A549 (cell line): ENCODE results near the gene SEMA3A. TPM values are rescaled to one million over a fixed set of nuclear protein-coding genes. Genes with fewer than 3 reads are reported as not detected.
"Not testable (repeated sequence)": the region's sequence is repeated elsewhere in the genome, so short reads cannot be mapped to it uniquely, and the experiment has no call there.

Source experiments
- ATAC-seq, 2 experiments: fragments of 200-7000 bp in 1 of 2; fragments of >200 bp in 1 of 2; cut with Nextera tagmentation in 1 of 2; cut with Tn5 transposase in 1 of 2; 3 replicates each; pipeline versions ENCODE4 v1.8.0 to v1.9.1; 2018 to 2020; ENCODE audit warnings: mild to moderate bottlenecking in 1 of 2, moderate library complexity in 1 of 2
- CTCF ChIA-PET: fragments of 300-600 bp; sonication (Branson Sonifier 250); formaldehyde crosslinking; extraction: SDS; loops from one replicate; lab custom pipeline; 2021; ENCODE audit warnings: antibody characterized with exemption, inconsistent platforms; lab: Yijun Ruan, JAX
- POLR2A ChIA-PET: fragments of 350-600 bp; formaldehyde crosslinking; extraction: SDS; loops from one replicate; lab custom pipeline; 2021; ENCODE audit warnings: antibody characterized with exemption, inconsistent platforms; lab: Yijun Ruan, JAX
- DNase-seq, 2 experiments: peaks; one replicate each; pipeline versions ENCODE4 v3.0.0 to v3.0.0-alpha.2; 2011 to 2016; ENCODE audit warnings: low read depth in 1 of 2, low spot score in 1 of 2
- FAIRE-seq: peaks from 2 replicates; lab custom pipeline; 2011; peaks lifted over from hg19 to GRCh38; lab: Jason Lieb, UNC
- H3K27ac ChIP-seq, 2 experiments: fragments of >200 bp; sonication (Bioruptor Twin); formaldehyde crosslinking; 3 replicates each; pipeline ENCODE4 v1.5.1; 2016 to 2017
- H3K4me1 ChIP-seq: fragments of >200 bp; sonication (Bioruptor Twin); formaldehyde crosslinking; 3 replicates; pipeline ENCODE4 v1.6.1; 2016
- H3K4me2 ChIP-seq: fragments of >200 bp; sonication (Bioruptor Twin); formaldehyde crosslinking; 3 replicates; pipeline ENCODE4 v1.6.1; 2016
- H3K4me3 ChIP-seq: fragments of >200 bp; sonication (Bioruptor Twin); formaldehyde crosslinking; 3 replicates; pipeline ENCODE4 v1.5.1; 2016
- H3K9me3 ChIP-seq: fragments of >200 bp; sonication (Bioruptor Twin); formaldehyde crosslinking; 3 replicates; pipeline ENCODE4 v1.6.1; 2016
- ATOH8 ChIP-seq: fragments of 250-450 bp; sonication (Bioruptor Pico); IDR thresholded peaks from 2 replicates; pipeline ENCODE4 v1.5.0; 2020; ENCODE audit warnings: low read depth, mild to moderate bottlenecking, moderate library complexity
- BCL3 ChIP-seq: fragments of >200 bp; sonication (Bioruptor Twin); formaldehyde crosslinking; IDR thresholded peaks from 3 replicates; pipeline ENCODE4 v1.6.1; 2016
- CHD2 ChIP-seq: fragments of 150-350 bp; IDR thresholded peaks from 2 replicates; pipeline ENCODE4 v1.6.1; 2014; ENCODE audit warnings: low read length; ENCODE audit not compliant: partially characterized antibody
- CTCF ChIP-seq: fragments of >200 bp; sonication (Bioruptor Twin); formaldehyde crosslinking; IDR thresholded peaks from 3 replicates; pipeline ENCODE4 v1.5.1; 2016
- EHF ChIP-seq: fragments of 250-450 bp; sonication (Bioruptor Pico); IDR thresholded peaks from 2 replicates; pipeline ENCODE4 v1.5.0; 2020; ENCODE audit warnings: mild to moderate bottlenecking
- EP300 ChIP-seq, 2 experiments: fragments of >200 bp; sonication (Bioruptor Twin); formaldehyde crosslinking; IDR thresholded peaks; 2 replicates in 1 of 2; 3 replicates in 1 of 2; pipeline ENCODE4 v1.6.1; 2016 to 2017
- FOSL2 ChIP-seq, 2 experiments: fragments of 450-650 bp in 1 of 2; fragments of >200 bp in 1 of 2; sonication (Bioruptor Twin) in 1 of 2; formaldehyde crosslinking; IDR thresholded peaks; 2 replicates each; pipeline versions ENCODE4 v1.5.0 to v1.6.1; 2016 to 2020; ENCODE audit warnings: mild to moderate bottlenecking in 1 of 2, moderate library complexity in 1 of 2
- GATA3 ChIP-seq: IDR thresholded peaks from 2 replicates; pipeline ENCODE4 v1.6.1; 2012; ENCODE audit warnings: borderline replicate concordance
- HDAC2 ChIP-seq: fragments of 200-600 bp; sonication (generic); IDR thresholded peaks from 2 replicates; pipeline ENCODE4 v1.6.1; 2016
- JUNB ChIP-seq: fragments of >200 bp; sonication (Bioruptor Twin); formaldehyde crosslinking; IDR thresholded peaks from 2 replicates; pipeline ENCODE4 v1.6.1; 2016
- MYC ChIP-seq: IDR thresholded peaks from 2 replicates; pipeline ENCODE4 v1.6.1; 2012; ENCODE audit warnings: mild to moderate bottlenecking, inconsistent platforms, low read length, improper control_type of control experiment, borderline replicate concordance
- NFE2L2 ChIP-seq: fragments of 150-350 bp; conservative IDR thresholded peaks from 2 replicates; pipeline ENCODE4 v1.6.1; 2014; ENCODE audit warnings: low read length
- NR3C1 ChIP-seq: fragments of >200 bp; sonication (Bioruptor Twin); formaldehyde crosslinking; IDR thresholded peaks from 3 replicates; pipeline ENCODE4 v1.6.1; 2017
- POLR2A ChIP-seq: IDR thresholded peaks from 2 replicates; pipeline ENCODE4 v1.6.1; 2012; ENCODE audit warnings: mild to moderate bottlenecking, low read length
- RAD21 ChIP-seq, 2 experiments: fragments of >200 bp in 1 of 2; sonication (Bioruptor Twin) in 1 of 2; formaldehyde crosslinking in 1 of 2; IDR thresholded peaks in 1 of 2; conservative IDR thresholded peaks in 1 of 2; 2 replicates in 1 of 2; 3 replicates in 1 of 2; pipeline ENCODE4 v1.6.1; 2012 to 2018; ENCODE audit warnings: inconsistent platforms in 1 of 2
- RARB ChIP-seq: fragments of 250-450 bp; sonication (Bioruptor Pico); IDR thresholded peaks from 2 replicates; pipeline ENCODE4 v1.8.0; 2021; ENCODE audit warnings: mild to moderate bottlenecking, moderate library complexity
- SREBF2 ChIP-seq: fragments of 450-650 bp; IDR thresholded peaks from 2 replicates; pipeline ENCODE4 v1.6.1; 2014; ENCODE audit warnings: mild to moderate bottlenecking, moderate library complexity
- TFCP2L1 ChIP-seq: fragments of 250-450 bp; sonication (Bioruptor Pico); IDR thresholded peaks from 2 replicates; pipeline ENCODE4 v1.5.0; 2021; ENCODE audit warnings: mild to moderate bottlenecking
- USF2 ChIP-seq: fragments of 450-650 bp; IDR thresholded peaks from 2 replicates; pipeline ENCODE4 v1.6.1; 2014; ENCODE audit warnings: antibody characterized with exemption
- ZNF302 ChIP-seq: fragments of 250-450 bp; sonication (Bioruptor Pico); IDR thresholded peaks from 2 replicates; pipeline ENCODE4 v1.9.0; 2021; ENCODE audit warnings: inconsistent platforms, mild to moderate bottlenecking, moderate library complexity
- ZSCAN20 ChIP-seq: fragments of 250-450 bp; sonication (Bioruptor Pico); IDR thresholded peaks from 2 replicates; pipeline ENCODE4 v1.8.0; 2022; ENCODE audit warnings: mild to moderate bottlenecking, moderate library complexity
- WGBS: methylation state at CpG from one replicate; pipeline ENCODE4 v1.1.6; 2017; ENCODE audit errors: missing lambda C conversion rate; 5-methylcytosine and 5-hydroxymethylcytosine counted together
- polyA plus RNA-seq, 4 experiments: library from polyadenylated mRNA; depleted of rRNA in 3 of 4; stranded (reverse); fragments of >200 nt; fragmentation: RNase III in 1 of 4; extraction: RNeasy Plus Mini Kit Qiagen cat#74134 plus additional on column Dnase treatment in 1 of 4; gene quantifications; 2 replicates in 3 of 4; 3 replicates in 1 of 4; pipeline ENCODE4 v1.2.3, GENCODE V29; 2011 to 2017
- TF ChIP-seq, protein P1 (sequence below): fragments of >200 bp; sonication (Bioruptor Twin); formaldehyde crosslinking; IDR thresholded peaks from 2 replicates; pipeline ENCODE4 v1.6.1; 2016
- TF ChIP-seq, protein P2 (sequence below): fragments of 250-450 bp; sonication (Bioruptor Pico); IDR thresholded peaks from 2 replicates; pipeline ENCODE4 v1.5.0; 2021; ENCODE audit warnings: mild to moderate bottlenecking, moderate library complexity, borderline replicate concordance

The SEMA3A gene
- polyA plus RNA-seq, 2 of the 4 experiments (the other 2 are of a cell fraction) = 3.6 to 19.1 TPM

DNA sequence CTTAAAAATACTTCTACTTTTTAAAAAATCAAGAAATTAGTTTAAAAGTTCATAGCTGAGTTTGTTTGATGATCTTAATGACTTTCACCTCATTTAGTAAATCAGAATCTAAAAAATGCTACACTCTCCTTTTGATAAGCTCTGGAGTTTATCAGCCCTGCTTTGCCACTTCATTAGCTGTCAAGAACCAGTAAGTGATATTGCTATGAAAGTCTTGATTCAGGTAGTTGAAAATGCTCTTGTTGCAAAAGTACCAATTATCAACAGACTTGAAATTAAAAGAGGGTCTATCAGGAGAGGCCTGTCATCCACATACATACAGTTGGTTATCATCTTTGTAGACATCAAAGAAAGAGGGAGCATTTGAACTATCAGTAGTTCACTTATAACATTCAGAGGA lies 41.6 kb downstream of the SEMA3A start:
- CTCF ChIA-PET = no interaction called here
- no peak for ATAC-seq
- H3K4me3 ChIP-seq = no peak overlapping the region
- TF ChIP-seq TFCP2L1 (CRISPR knock-in tag) (no peak), ZNF302 (CRISPR knock-in tag) (no peak), HDAC2 (no peak), USF2 (no peak), ATOH8 (CRISPR knock-in tag) (no peak), ZSCAN20 (CRISPR knock-in tag) (no peak), RAD21 (conservative IDR thresholded peaks at IDR 0.05 in 1 of 2, IDR thresholded peaks at IDR 0.05 in 1 of 2) (no peak), MYC (no peak), NFE2L2 (no peak), EP300 (IDR thresholded peaks at IDR 0.05) (no peak), POLR2A (no peak), RARB (CRISPR knock-in tag) (no peak), EHF (no peak)
- TF ChIP-seq, protein P1, sequence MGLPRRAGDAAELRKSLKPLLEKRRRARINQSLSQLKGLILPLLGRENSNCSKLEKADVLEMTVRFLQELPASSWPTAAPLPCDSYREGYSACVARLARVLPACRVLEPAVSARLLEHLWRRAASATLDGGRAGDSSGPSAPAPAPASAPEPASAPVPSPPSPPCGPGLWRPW = no peak
- TF ChIP-seq, all 56 proteins: peak for 0
- no peak overlapping the region for H3K4me2 ChIP-seq
- no peak overlapping the region for H3K27ac ChIP-seq
- POLR2A ChIA-PET = no interaction called here
- H3K9me3 ChIP-seq = no peaks in the 10 kb centered on the region
- no peak for DNase-seq
- FAIRE-seq = peak; percentile 7
- H3K4me1 ChIP-seq = peaks cover 11% of the 10 kb centered on the region; the same call in 2 of the 3 replicates

DNA sequence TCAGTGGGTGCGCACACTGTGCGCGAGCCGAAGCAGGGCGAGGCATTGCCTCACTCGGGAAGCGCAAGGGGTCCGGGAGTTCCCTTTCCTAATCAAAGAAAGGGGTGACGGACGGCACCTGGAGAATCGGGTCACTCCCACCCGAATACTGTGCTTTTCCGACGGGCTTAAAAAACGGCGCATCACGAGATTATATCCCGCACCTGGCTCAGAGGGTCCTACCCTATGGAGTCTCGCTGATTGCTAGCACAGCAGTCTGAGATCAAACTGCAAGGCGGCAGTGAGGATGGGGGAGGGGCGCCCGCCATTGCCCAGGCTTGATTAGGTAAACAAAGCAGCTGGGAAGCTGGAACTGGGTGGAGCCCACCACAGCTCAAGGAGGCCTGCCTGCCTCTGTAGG lies 44.2 kb downstream of the SEMA3A start:
- 96% methylated on average over 22 of the region's 22 CpGs for WGBS
- CTCF ChIA-PET, H3K4me3 ChIP-seq, POLR2A ChIA-PET, H3K27ac ChIP-seq, H3K4me2 ChIP-seq, ATAC-seq, H3K9me3 ChIP-seq, FAIRE-seq, DNase-seq: not testable (repeated sequence)
- H3K4me1 ChIP-seq = peaks cover 17% of the 10 kb centered on the region

DNA sequence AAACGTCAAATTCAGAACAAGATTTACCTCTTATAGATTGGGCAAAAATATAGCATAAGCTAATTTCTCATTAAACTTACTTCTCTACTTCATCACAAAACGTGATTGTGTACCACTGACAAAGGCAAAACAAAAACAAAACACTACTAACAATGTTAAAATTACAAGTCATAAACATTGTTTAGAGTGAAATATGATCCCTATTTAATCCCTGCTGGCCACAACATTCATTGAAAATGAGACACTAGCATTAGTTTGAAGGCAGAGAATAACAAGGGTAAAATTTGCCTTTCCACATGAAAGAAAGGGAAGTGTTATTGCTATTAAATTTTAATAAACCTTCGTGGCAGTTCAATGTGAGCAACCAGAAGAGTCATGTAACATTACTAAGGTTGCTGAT lies 45.0 kb downstream of the SEMA3A start:
- H3K4me3 ChIP-seq = no peak overlapping the region
- H3K4me1 ChIP-seq = peaks cover 24% of the 10 kb centered on the region
- POLR2A ChIA-PET = no interaction called here
- no peak for FAIRE-seq
- DNase-seq = no peak
- ATAC-seq = no peak
- no peaks in the 10 kb centered on the region for H3K9me3 ChIP-seq
- CTCF ChIA-PET = no interaction called here
- no peak overlapping the region for H3K27ac ChIP-seq
- TF ChIP-seq JUNB (no peak), TFCP2L1 (CRISPR knock-in tag) (no peak), CTCF (no peak), BCL3 (no peak), NR3C1 (no peak), FOSL2 (IDR thresholded peaks at IDR 0.05) (no peak), FOSL2 (CRISPR knock-in tag; IDR thresholded peaks at IDR 0.05) (no peak), HDAC2 (no peak), GATA3 (no peak), CHD2 (no peak), SREBF2 (no peak), EHF (no peak)
- TF ChIP-seq, protein P1 = no peak
- TF ChIP-seq, protein P2, sequence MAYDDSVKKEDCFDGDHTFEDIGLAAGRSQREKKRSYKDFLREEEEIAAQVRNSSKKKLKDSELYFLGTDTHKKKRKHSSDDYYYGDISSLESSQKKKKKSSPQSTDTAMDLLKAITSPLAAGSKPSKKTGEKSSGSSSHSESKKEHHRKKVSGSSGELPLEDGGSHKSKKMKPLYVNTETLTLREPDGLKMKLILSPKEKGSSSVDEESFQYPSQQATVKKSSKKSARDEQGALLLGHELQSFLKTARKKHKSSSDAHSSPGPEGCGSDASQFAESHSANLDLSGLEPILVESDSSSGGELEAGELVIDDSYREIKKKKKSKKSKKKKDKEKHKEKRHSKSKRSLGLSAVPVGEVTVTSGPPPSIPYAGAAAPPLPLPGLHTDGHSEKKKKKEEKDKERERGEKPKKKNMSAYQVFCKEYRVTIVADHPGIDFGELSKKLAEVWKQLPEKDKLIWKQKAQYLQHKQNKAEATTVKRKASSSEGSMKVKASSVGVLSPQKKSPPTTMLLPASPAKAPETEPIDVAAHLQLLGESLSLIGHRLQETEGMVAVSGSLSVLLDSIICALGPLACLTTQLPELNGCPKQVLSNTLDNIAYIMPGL (CRISPR knock-in tag) = no peak
- TF ChIP-seq, all 56 proteins: peak for 0
- no peak overlapping the region for H3K4me2 ChIP-seq
- WGBS = 58% methylated on average over 3 of the region's 3 CpGs
